Rectal smooth muscle tissue (tissue), 1 donor: ENCODE results near the gene UBR1.

Source experiments
- H3K27ac ChIP-seq: one replicate; pipeline ENCODE4 v1.7.0; 2013; ENCODE audit warnings: low read depth, low read length, inconsistent platforms
- H3K27me3 ChIP-seq: one replicate; pipeline ENCODE4 v1.7.0; 2013; ENCODE audit warnings: low read length; ENCODE audit not compliant: control insufficient read depth, insufficient read depth
- H3K36me3 ChIP-seq: one replicate; pipeline ENCODE4 v1.7.0; 2013; ENCODE audit warnings: low read length; ENCODE audit not compliant: control insufficient read depth, insufficient read depth
- H3K4me1 ChIP-seq: one replicate; pipeline ENCODE4 v1.7.0; 2013; ENCODE audit warnings: low read length; ENCODE audit not compliant: control insufficient read depth, insufficient read depth
- H3K4me3 ChIP-seq: one replicate; pipeline ENCODE4 v1.7.0; 2013; ENCODE audit warnings: low read length
- H3K9ac ChIP-seq: one replicate; pipeline ENCODE4 v1.7.0; 2013; ENCODE audit warnings: low read length

The UBR1 gene

GRCh38 chr15:42932833-42933515, 172.9 kb downstream of the UBR1 start:
- no peaks in the 10 kb centered on the region for H3K36me3 ChIP-seq
- no peak overlapping the region for H3K27ac ChIP-seq
- no peaks in the 10 kb centered on the region for H3K27me3 ChIP-seq
- no peaks in the 10 kb centered on the region for H3K4me1 ChIP-seq
- no peak overlapping the region for H3K9ac ChIP-seq
- no peak overlapping the region for H3K4me3 ChIP-seq

DNA sequence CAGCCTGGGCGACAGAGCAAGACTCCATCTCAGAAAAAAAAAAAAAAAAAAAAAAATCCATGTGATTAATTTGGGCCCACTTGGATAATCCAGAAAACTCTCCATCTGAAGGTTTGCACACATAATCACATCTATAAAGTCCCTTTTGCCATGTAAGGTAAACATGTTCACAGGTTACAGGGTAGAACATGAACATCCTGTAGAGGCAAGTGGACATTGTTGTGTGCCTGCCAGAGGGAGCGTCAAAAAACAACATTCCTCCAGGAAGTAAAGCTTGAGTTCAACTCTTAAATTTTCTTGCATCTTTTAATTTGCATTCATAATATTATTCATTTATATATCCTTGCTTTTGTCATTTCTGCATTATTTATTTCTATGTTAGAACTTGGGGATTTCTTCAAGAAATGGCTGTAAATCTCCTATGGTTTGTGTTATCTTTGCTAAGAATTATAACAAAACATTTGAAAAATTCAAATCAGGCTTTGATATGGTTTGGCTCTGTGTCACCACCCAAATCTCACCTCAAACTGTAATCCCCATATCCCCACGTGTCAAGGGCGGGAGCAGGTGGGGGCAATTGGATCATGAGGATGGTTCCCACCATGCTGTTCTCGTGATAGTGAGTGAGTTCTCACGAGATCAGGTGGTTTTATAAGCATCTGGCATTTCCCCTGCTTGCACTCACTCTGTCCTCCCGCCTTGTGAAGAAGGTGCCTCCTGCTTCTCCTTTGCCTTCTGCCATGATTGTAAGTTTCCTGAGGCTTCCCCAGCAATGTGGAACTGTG, 173.9 kb downstream of the UBR1 start:
- no peaks in the 10 kb centered on the region for H3K36me3 ChIP-seq
- no peak overlapping the region for H3K4me3 ChIP-seq
- no peak overlapping the region for H3K9ac ChIP-seq
- H3K27me3 ChIP-seq, result no peaks in the 10 kb centered on the region
- H3K27ac ChIP-seq, result no peak overlapping the region
- no peaks in the 10 kb centered on the region for H3K4me1 ChIP-seq

DNA sequence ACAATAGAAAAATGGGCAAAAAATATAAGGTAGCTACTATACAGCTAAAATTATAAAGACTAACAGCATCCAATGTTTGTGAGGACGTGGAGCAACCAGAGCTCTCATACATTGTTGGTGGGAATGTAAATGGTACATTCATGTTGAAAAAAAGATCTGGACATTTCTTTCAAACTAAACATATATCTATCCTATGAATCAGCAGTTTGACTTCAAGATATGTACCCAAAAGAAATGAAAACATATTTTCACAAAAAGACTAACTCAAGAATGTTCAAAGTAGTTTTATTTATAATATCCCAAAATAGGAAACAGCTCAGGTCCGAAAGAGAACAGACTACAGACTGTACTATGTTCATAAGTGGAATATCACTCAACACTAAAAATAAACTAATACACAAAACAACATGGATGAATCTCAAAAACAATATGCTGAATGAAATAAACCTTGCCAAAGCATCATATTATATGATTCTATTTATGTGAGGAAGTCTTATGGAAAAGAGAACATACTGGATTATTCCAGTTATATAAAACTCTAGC, 176.5 kb downstream of the UBR1 start:
- Histone ChIP-seq H3K36me3 (no peaks in the 10 kb centered on the region), H3K27me3 (no peaks in the 10 kb centered on the region), H3K27ac (no peak overlapping the region), H3K9ac (no peak overlapping the region), H3K4me1 (no peaks in the 10 kb centered on the region), H3K4me3 (no peak overlapping the region)

DNA sequence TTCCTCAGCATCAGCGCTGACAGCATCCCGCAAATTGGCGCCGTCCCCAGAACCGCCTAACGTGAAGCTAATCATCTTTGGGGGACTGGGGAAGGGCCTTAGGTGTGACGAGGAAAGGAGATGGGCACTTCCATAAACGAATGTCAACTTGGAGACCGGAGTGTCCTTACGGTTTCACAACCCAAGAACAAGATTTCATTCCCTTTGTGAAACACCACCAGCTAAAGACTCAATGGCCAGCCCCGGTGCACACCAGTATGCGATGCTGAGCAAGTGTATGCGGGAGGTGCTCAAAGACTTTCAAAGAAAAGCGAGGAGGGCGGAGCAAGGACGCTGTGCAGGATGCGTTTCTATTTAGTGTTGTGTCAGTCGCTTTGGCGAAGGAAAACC, 184.5 kb downstream of the UBR1 start:
- peaks cover 2% of the 10 kb centered on the region for H3K4me1 ChIP-seq
- H3K27ac ChIP-seq, result peak overlapping the region; percentile 69
- H3K27me3 ChIP-seq, result no peaks in the 10 kb centered on the region
- peak overlapping the region; percentile 81 for H3K4me3 ChIP-seq
- H3K36me3 ChIP-seq, result no peaks in the 10 kb centered on the region
- peak overlapping the region; percentile 64 for H3K9ac ChIP-seq

- Histone ChIP-seq H3K4me3 (peak within 1 kb of the TSS; percentile 81), H3K4me1 (peaks cover 2% of the 10 kb centered on the region), H3K9ac (peak within 1 kb of the TSS; percentile 64), H3K36me3 (no peaks in the 10 kb centered on the region), H3K27me3 (no peaks in the 10 kb centered on the region), H3K27ac (peak within 1 kb of the TSS; percentile 90)
These were observed 185.1 kb downstream of the UBR1 start, which contains the start of gene TTBK2 for GRCh38 chr15:42920519-42921341. TTBK2 (minus strand) TSS chr15:42920778; CDS start chr15:42878617, 42,161 bp downstream.

GRCh38 chr15:42919799-42920518, 185.9 kb downstream of the UBR1 start:
- H3K4me3 ChIP-seq, result peak overlapping the region; percentile 81
- H3K4me1 ChIP-seq, result peaks cover 2% of the 10 kb centered on the region
- H3K36me3 ChIP-seq, result no peaks in the 10 kb centered on the region
- no peaks in the 10 kb centered on the region for H3K27me3 ChIP-seq
- H3K9ac ChIP-seq, result peak overlapping the region; percentile 42
- peak overlapping the region; percentile 90 for H3K27ac ChIP-seq

GRCh38 chr15:42919308-42919707, 186.5 kb downstream of the UBR1 start:
- Histone ChIP-seq H3K36me3 (no peaks in the 10 kb centered on the region), H3K27me3 (no peaks in the 10 kb centered on the region), H3K4me1 (peaks cover 2% of the 10 kb centered on the region), H3K4me3 (peak overlapping the region; percentile 81), H3K27ac (peak overlapping the region; percentile 90), H3K9ac (no peak overlapping the region)

- no peaks in the 10 kb centered on the region for H3K27me3 ChIP-seq
- H3K36me3 ChIP-seq, result no peaks in the 10 kb centered on the region
- H3K4me3 ChIP-seq, result no peak overlapping the region
- H3K4me1 ChIP-seq, result peaks cover 2% of the 10 kb centered on the region
- no peak overlapping the region for H3K27ac ChIP-seq
- H3K9ac ChIP-seq, result no peak overlapping the region
These were observed 187.8 kb downstream of the UBR1 start for GRCh38 chr15:42918047-42918446.

DNA sequence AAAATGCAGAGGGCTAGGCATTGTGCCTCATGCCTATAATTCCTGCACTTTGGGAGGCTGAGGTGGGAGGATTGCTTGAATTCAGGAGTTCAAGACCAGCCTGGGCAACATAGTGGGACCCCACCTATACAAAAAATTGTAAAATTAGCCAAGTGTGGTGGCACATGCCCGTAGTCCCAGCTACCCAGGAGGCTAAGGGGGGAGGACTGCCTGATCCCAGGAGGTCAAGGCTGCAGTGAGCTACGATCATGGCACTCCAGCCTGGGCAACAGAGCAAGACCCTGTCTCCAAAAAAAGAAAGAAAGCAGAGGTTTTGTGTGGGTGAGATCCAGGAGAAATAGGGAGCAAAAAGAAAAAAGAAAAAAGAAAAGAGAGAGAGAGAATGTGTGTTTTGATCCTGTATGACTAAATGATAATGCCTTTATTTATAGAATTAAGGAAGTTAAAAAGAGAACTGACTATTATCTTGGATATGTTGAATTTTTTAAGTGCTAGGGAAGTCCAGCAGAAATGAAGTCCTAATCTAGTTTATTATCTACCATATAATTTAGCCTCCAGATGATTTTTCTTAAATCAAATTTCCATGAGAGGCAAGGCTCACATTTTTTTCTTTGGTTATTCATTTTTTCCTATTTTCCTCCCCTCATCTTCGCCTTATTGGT, 190.1 kb downstream of the UBR1 start:
- no peak overlapping the region for H3K4me3 ChIP-seq
- H3K27me3 ChIP-seq, result no peaks in the 10 kb centered on the region
- no peaks in the 10 kb centered on the region for H3K4me1 ChIP-seq
- H3K36me3 ChIP-seq, result no peaks in the 10 kb centered on the region
- H3K27ac ChIP-seq, result no peak overlapping the region
- H3K9ac ChIP-seq, result no peak overlapping the region

DNA sequence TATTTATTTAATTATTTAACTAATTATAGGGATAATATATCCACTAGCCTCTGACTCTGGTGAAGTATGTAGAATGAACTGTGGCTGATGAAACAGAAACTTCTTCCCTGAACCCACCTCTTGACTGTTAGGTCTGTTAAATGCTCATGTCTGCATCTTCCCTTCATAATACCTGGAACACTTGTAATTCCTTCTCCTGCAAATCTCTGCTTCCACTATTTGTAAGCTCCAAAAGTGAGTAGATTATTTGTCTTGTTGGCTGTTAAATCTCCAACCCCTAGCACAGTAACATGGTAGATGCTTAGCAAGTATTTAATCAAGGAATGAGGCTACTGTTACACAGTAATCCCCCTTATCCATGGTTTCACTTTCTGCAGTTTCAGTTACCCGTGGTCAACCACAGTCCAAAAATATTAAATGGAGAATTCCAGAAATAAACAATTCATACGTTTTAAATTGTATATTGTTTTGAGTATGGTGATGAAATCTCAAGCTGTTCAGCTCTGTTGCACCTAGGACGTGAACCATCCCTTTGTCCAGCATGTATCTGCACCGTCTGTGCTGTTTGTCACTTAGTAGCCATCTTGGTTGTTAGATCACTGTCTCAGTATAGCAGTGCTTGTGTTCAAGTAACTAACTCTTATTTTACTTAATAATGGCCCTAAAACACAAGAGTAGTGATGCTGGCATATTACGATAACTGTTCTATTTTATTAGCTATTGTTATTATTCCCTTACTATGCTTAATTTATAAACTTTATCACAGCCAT, 190.9 kb downstream of the UBR1 start:
- no peak overlapping the region for H3K4me3 ChIP-seq
- no peaks in the 10 kb centered on the region for H3K27me3 ChIP-seq
- H3K9ac ChIP-seq, result no peak overlapping the region
- no peak overlapping the region for H3K27ac ChIP-seq
- no peaks in the 10 kb centered on the region for H3K4me1 ChIP-seq
- no peaks in the 10 kb centered on the region for H3K36me3 ChIP-seq

- H3K4me1 ChIP-seq, result no peaks in the 10 kb centered on the region
- H3K36me3 ChIP-seq, result no peaks in the 10 kb centered on the region
- H3K27ac ChIP-seq, result no peak overlapping the region
- H3K9ac ChIP-seq, result no peak overlapping the region
- H3K27me3 ChIP-seq, result no peaks in the 10 kb centered on the region
- H3K4me3 ChIP-seq, result no peak overlapping the region
These were observed 194.7 kb downstream of the UBR1 start for GRCh38 chr15:42911058-42911592.
